ENCODE measurements around the gene SERPINF2.

GRCh38 chr17:1716912-1717695, 25.6 kb upstream of the SERPINF2 start:
- TF ChIP-seq POLR2AphosphoS5 (IDR thresholded peaks at IDR 0.05) (no peak), CTCF (IDR thresholded peaks at IDR 0.05; ENCODE audit: poor library complexity, severe bottlenecking) (no peak)

Measured in neural cell (in vitro differentiated cells).